ENCODE results near the gene GNG2. TPM values are rescaled to one million over a fixed set of nuclear protein-coding genes. Genes with fewer than 3 reads are reported as not detected.
A peak's percentile ranks its signal among the peaks of the same experiment; 100 is the strongest.

The GNG2 gene
- total RNA-seq, 1 experiment from 2014 or later = 0.23 TPM

GRCh38 chr14:51979088-51979709 lies 118.8 kb downstream of the GNG2 start:
- ChIA-PET CTCF (interaction anchor here (0.7 kb wide), 1 partner anchor 395 kb away, joined by 3 read pairs; no protein-coding TSS in a partner anchor), POLR2A (no interaction called here)
- no peaks in the 10 kb centered on the region for H3K27me3 ChIP-seq (ENCODE audit: control insufficient read depth, insufficient read depth, low read length)
- TF ChIP-seq SIN3A (IDR thresholded peaks at IDR 0.05; ENCODE audit: borderline replicate concordance, insufficient read depth, low read depth, low read length) (no peak), TCF7L2 (IDR thresholded peaks at IDR 0.05; ENCODE audit: low read depth, low read length) (no peak)
- TF ChIP-seq, protein P1, sequence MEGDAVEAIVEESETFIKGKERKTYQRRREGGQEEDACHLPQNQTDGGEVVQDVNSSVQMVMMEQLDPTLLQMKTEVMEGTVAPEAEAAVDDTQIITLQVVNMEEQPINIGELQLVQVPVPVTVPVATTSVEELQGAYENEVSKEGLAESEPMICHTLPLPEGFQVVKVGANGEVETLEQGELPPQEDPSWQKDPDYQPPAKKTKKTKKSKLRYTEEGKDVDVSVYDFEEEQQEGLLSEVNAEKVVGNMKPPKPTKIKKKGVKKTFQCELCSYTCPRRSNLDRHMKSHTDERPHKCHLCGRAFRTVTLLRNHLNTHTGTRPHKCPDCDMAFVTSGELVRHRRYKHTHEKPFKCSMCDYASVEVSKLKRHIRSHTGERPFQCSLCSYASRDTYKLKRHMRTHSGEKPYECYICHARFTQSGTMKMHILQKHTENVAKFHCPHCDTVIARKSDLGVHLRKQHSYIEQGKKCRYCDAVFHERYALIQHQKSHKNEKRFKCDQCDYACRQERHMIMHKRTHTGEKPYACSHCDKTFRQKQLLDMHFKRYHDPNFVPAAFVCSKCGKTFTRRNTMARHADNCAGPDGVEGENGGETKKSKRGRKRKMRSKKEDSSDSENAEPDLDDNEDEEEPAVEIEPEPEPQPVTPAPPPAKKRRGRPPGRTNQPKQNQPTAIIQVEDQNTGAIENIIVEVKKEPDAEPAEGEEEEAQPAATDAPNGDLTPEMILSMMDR (IDR thresholded peaks at IDR 0.05) = peak; percentile 87
- in situ Hi-C loops (cut with HindIII; ENCODE audit: low pct_unique_long_range_greater_than_20kb, low sequenced_read_pairs) (no loop called here), intact Hi-C loops (cut with micrococcal nuclease; ENCODE audit: unreplicated experiment) (loop anchor here (5.0 kb wide), 1 partner anchor 197 kb away; no protein-coding TSS in a partner anchor)
- no peak overlapping the region for H3K27ac ChIP-seq (ENCODE audit: low read length)
- peak; percentile 78 for ATAC-seq
- no peaks in the 10 kb centered on the region for H3K9me3 ChIP-seq (ENCODE audit: control insufficient read depth, insufficient read depth, low read depth, low read length)
- H3K36me3 ChIP-seq (ENCODE audit: control insufficient read depth, insufficient read depth, low read length) = no peaks in the 10 kb centered on the region
- DNase-seq (ENCODE audit: low read depth, low spot score) = peak; percentile 60
- H3K4me1 ChIP-seq (ENCODE audit: control insufficient read depth, insufficient read depth, low read length) = no peaks in the 10 kb centered on the region
- H3K4me3 ChIP-seq (ENCODE audit: low read depth in 2 of 2, low read length in 2 of 2) = no peak overlapping the region
- no TSS peak for BruUV-seq (replicated peaks)

- Histone ChIP-seq H3K27ac (ENCODE audit: low read length) (no peak overlapping the region), H3K4me1 (ENCODE audit: control insufficient read depth, insufficient read depth, low read length) (no peaks in the 10 kb centered on the region), H3K36me3 (ENCODE audit: control insufficient read depth, insufficient read depth, low read length) (no peaks in the 10 kb centered on the region), H3K4me3 (ENCODE audit: low read depth in 2 of 2, low read length in 2 of 2) (no peak overlapping the region), H3K9me3 (ENCODE audit: control insufficient read depth, insufficient read depth, low read depth, low read length) (no peaks in the 10 kb centered on the region), H3K27me3 (ENCODE audit: control insufficient read depth, insufficient read depth, low read length) (no peaks in the 10 kb centered on the region; the same call in 1 of the 2 replicates)
- ChIA-PET POLR2A (interaction anchor here (0.5 kb wide), 1 partner anchor 15 kb away, joined by 3 read pairs; no protein-coding TSS in a partner anchor), CTCF (no interaction called here)
- ATAC-seq (no peak), DNase-seq (ENCODE audit: low read depth, low spot score) (no peak)
- no peak for TF ChIP-seq POLR2AphosphoS5 (IDR thresholded peaks at IDR 0.05; ENCODE audit: low read depth, low read length)
- TF ChIP-seq TCF7L2 (IDR thresholded peaks at IDR 0.05; ENCODE audit: low read depth, low read length) = no peak
- TF ChIP-seq, protein P1 (IDR thresholded peaks at IDR 0.05) = no peak
- TF ChIP-seq SIN3A (IDR thresholded peaks at IDR 0.05; ENCODE audit: borderline replicate concordance, insufficient read depth, low read depth, low read length) = no peak
- no peak for TF ChIP-seq REST (IDR thresholded peaks at IDR 0.05; ENCODE audit: insufficient read depth in 1 of 2, low read depth in 2 of 2, low read length in 1 of 2)
- no TSS peak for BruUV-seq (replicated peaks)
- intact Hi-C loops (cut with micrococcal nuclease; ENCODE audit: unreplicated experiment) = loop anchor here (10.0 kb wide), 1 partner anchor 167 kb away; no protein-coding TSS in a partner anchor
- in situ Hi-C loops (cut with HindIII; ENCODE audit: low pct_unique_long_range_greater_than_20kb, low sequenced_read_pairs) = no loop called here
Observed at GRCh38 chr14:51981218-51981854, 120.9 kb downstream of the GNG2 start.

All from Panc1 (cell line).